Endodermal cell (in vitro differentiated cells): ENCODE measurements around the gene ARID4B. TPM values are rescaled to one million over a fixed set of nuclear protein-coding genes. Genes with fewer than 3 reads are reported as not detected.

Experiments used
- DNase-seq: peaks from one replicate; pipeline ENCODE4 v3.0.0-alpha.2; 2017
- H3K27ac ChIP-seq: 2 replicates; pipeline ENCODE4 v1.5.1; 2013; ENCODE audit warnings: mild to moderate bottlenecking, low read depth, low read length, moderate library complexity
- H3K27me3 ChIP-seq: 2 replicates; pipeline ENCODE4 v1.6.1; 2013; ENCODE audit warnings: mild to moderate bottlenecking, low read length, moderate library complexity; ENCODE audit not compliant: insufficient read depth, control insufficient read depth, poor library complexity, severe bottlenecking
- H3K36me3 ChIP-seq: 2 replicates; pipeline ENCODE4 v1.7.0; 2013; ENCODE audit warnings: mild to moderate bottlenecking, low read length, moderate library complexity; ENCODE audit not compliant: control insufficient read depth, insufficient read depth
- H3K4me1 ChIP-seq: one replicate; pipeline ENCODE4 v1.7.0; 2013; ENCODE audit warnings: low read length; ENCODE audit not compliant: control insufficient read depth, insufficient read depth
- H3K4me3 ChIP-seq: 2 replicates; pipeline ENCODE4 v1.5.1; 2013; ENCODE audit warnings: mild to moderate bottlenecking, low read length, moderate library complexity
- H3K9ac ChIP-seq: 2 replicates; pipeline ENCODE4 v1.6.1; 2013; ENCODE audit warnings: mild to moderate bottlenecking, low read length, moderate library complexity; ENCODE audit not compliant: poor library complexity, severe bottlenecking; ENCODE audit errors: extremely low read depth
- H3K9me3 ChIP-seq: 2 replicates; pipeline ENCODE4 v1.6.1; 2013; ENCODE audit warnings: mild to moderate bottlenecking, low read length, moderate library complexity; ENCODE audit not compliant: control insufficient read depth
- H3K27ac Mint-ChIP-seq: 2 replicates; pipeline ENCODE4 v1.8.0; 2020; ENCODE audit warnings: mixed read lengths
- H3K27me3 Mint-ChIP-seq: 2 replicates; pipeline ENCODE4 v1.8.0; 2021; ENCODE audit warnings: mild to moderate bottlenecking, mixed read lengths; ENCODE audit not compliant: insufficient read depth
- H3K36me3 Mint-ChIP-seq: 2 replicates; pipeline ENCODE4 v1.8.0; 2020; ENCODE audit warnings: low read depth, mixed read lengths
- H3K4me1 Mint-ChIP-seq: 2 replicates; pipeline ENCODE4 v1.8.0; 2020; ENCODE audit warnings: mixed read lengths
- H3K4me3 Mint-ChIP-seq: 2 replicates; pipeline ENCODE4 v1.8.0; 2020; ENCODE audit warnings: mild to moderate bottlenecking, moderate library complexity, mixed read lengths
- H3K9me3 Mint-ChIP-seq: 2 replicates; pipeline ENCODE4 v1.8.0; 2020; ENCODE audit warnings: mild to moderate bottlenecking, mixed read lengths
- WGBS, 2 experiments: methylation state at CpG; one replicate each; pipeline versions ENCODE4 v1.1.5 to v1.1.7; 2013; ENCODE audit warnings: missing lambda C conversion rate in 2 of 2, mixed read lengths in 1 of 2; ENCODE audit not compliant: insufficient coverage in 1 of 2, insufficient read length in 1 of 2; 5-methylcytosine and 5-hydroxymethylcytosine counted together
- total RNA-seq, 2 donors: library from RNA; stranded (reverse); fragmentation: NEBNext Ultra II Directional in 1 of 2; extraction: Animal tissue kit (Norgen Biotek cat#: 25700) in 1 of 2; gene quantifications; 2 replicates in 1 of 2; 3 replicates in 1 of 2; pipeline ENCODE4 v1.2.1, GENCODE V29; 2021
- TF ChIP-seq, protein P1 (sequence below): fragments of 200-600 bp; sonication (generic); conservative IDR thresholded peaks from 2 replicates; pipeline ENCODE4 v1.5.0; 2021; ENCODE audit warnings: antibody characterized with exemption, mild to moderate bottlenecking

Gene ARID4B
- total RNA-seq, 2 donors from 2014 or later: 40.6 to 43.1 TPM

DNA sequence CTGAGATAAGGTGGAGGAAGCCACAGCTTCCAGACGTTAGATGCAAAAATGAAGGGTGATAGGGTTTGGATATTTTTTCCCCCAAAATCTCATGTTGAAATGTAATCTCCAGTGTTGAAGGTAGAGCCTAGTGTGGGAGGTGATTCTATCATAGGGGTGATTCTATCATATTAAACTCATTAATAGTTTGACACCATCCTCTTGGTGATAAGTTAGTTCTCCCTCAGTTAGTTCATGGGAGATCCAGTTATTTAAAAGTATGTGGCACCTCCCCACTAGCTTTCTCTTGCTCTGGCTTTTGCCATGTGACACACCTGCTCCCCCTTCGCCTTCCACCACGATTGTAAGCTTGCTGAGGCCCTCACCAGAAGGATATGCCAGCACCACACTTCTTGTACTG, 30.9 kb upstream of the ARID4B start:
- no peaks in the 10 kb centered on the region for H3K36me3 ChIP-seq
- no peaks in the 10 kb centered on the region for H3K36me3 Mint-ChIP-seq
- H3K9me3 Mint-ChIP-seq: no peaks in the 10 kb centered on the region
- no peak overlapping the region for H3K9ac ChIP-seq
- H3K27ac ChIP-seq: no peak overlapping the region
- no peak for DNase-seq
- no peak overlapping the region for H3K4me3 ChIP-seq
- H3K4me3 Mint-ChIP-seq: no peak overlapping the region
- H3K27me3 ChIP-seq: no peaks in the 10 kb centered on the region
- H3K4me1 Mint-ChIP-seq: peaks cover 8% of the 10 kb centered on the region
- TF ChIP-seq, protein P1, sequence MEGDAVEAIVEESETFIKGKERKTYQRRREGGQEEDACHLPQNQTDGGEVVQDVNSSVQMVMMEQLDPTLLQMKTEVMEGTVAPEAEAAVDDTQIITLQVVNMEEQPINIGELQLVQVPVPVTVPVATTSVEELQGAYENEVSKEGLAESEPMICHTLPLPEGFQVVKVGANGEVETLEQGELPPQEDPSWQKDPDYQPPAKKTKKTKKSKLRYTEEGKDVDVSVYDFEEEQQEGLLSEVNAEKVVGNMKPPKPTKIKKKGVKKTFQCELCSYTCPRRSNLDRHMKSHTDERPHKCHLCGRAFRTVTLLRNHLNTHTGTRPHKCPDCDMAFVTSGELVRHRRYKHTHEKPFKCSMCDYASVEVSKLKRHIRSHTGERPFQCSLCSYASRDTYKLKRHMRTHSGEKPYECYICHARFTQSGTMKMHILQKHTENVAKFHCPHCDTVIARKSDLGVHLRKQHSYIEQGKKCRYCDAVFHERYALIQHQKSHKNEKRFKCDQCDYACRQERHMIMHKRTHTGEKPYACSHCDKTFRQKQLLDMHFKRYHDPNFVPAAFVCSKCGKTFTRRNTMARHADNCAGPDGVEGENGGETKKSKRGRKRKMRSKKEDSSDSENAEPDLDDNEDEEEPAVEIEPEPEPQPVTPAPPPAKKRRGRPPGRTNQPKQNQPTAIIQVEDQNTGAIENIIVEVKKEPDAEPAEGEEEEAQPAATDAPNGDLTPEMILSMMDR: no peak
- 80 to 95% methylated on average over 2 to 3 of the region's 3 CpGs for WGBS, 2 experiments
- no peaks in the 10 kb centered on the region for H3K27me3 Mint-ChIP-seq
- no peaks in the 10 kb centered on the region for H3K9me3 ChIP-seq
- H3K27ac Mint-ChIP-seq: no peak overlapping the region
- H3K4me1 ChIP-seq: no peaks in the 10 kb centered on the region

DNA sequence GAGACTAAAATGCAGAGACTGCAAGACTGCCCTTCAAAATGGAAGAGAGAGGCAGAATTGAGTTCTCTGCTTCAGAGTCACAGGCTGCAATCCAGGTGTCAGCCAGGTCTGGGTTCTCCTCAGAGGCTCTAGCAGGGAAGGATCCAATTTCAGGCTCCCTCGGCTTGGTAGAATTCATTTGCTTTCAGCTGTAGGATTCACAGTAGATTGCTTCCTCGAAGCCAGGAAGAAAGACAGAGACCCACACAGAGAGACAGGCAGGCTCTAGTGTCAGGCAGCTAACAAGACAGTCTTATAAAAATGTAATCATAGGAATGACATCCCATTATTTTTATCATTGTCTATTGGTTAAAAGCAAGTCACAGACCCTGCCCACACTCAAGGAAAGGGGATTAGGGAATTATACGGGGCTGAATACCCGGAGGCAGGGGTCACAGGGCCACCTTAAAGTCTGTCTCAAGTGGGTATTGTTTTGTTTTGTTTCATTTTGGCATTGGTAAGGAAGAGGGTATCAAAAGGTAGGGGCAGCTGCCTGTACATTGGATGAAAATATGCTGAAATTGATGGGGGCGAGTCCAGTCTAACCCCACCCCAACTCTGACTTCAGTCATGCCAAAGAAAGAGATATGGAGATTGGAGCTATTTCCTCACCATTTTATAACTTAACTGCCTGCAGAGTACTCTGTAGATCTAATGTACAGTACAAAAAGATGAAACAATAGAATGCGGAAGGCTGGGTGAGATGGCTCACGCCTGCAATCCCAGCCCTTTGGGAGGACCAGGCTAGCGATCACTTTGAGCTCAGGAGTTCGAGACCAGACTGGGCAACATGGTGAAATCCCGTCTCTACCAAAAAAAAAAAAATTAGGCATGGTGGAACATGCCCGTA, 29.8 kb upstream of the ARID4B start:
- no peak overlapping the region for H3K4me3 ChIP-seq
- peaks cover 8% of the 10 kb centered on the region for H3K4me1 Mint-ChIP-seq
- H3K4me3 Mint-ChIP-seq: no peak overlapping the region
- H3K36me3 Mint-ChIP-seq: no peaks in the 10 kb centered on the region
- no peak overlapping the region for H3K9ac ChIP-seq
- 81 to 82% methylated on average over 8 to 11 of the region's 11 CpGs for WGBS, 2 experiments
- no peak overlapping the region for H3K27ac Mint-ChIP-seq
- no peaks in the 10 kb centered on the region for H3K9me3 ChIP-seq
- peak; percentile 76 for DNase-seq
- TF ChIP-seq, protein P1: no peak
- no peaks in the 10 kb centered on the region for H3K4me1 ChIP-seq
- no peak overlapping the region for H3K27ac ChIP-seq
- H3K36me3 ChIP-seq: no peaks in the 10 kb centered on the region
- H3K27me3 ChIP-seq: no peaks in the 10 kb centered on the region
- H3K9me3 Mint-ChIP-seq: no peaks in the 10 kb centered on the region
- no peaks in the 10 kb centered on the region for H3K27me3 Mint-ChIP-seq

DNA sequence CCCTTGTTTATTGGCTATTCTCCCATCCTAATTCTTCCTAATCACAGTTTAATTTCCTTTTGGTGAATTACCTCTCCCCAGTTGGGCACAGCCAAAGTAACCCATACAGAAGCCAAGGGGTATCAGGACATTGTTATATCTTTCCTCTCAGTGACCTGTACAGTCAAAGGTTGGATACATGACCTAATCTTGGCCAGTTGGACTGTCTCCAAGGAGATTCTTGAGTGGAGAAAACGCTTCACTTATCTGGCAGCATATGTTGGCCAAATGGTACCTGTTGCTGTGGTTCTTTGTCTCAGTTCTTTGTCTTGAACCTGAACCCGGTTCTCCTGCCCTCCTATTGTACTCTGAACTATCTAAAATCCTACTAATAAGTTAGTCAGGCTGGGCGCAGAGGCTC, 23.9 kb upstream of the ARID4B start:
- Histone ChIP-seq H3K9ac (no peak overlapping the region), H3K36me3 (no peaks in the 10 kb centered on the region), H3K27ac (no peak overlapping the region), H3K4me1 (no peaks in the 10 kb centered on the region), H3K9me3 (no peaks in the 10 kb centered on the region), H3K4me3 (no peak overlapping the region), H3K27me3 (no peaks in the 10 kb centered on the region)
- Mint-ChIP-seq H3K36me3 (peaks cover 2% of the 10 kb centered on the region), H3K27me3 (no peaks in the 10 kb centered on the region), H3K9me3 (peaks cover 3% of the 10 kb centered on the region), H3K27ac (no peak overlapping the region), H3K4me3 (no peak overlapping the region), H3K4me1 (peaks cover 8% of the 10 kb centered on the region)
- TF ChIP-seq, protein P1: no peak
- 73 to 84% methylated on average over 3 of the region's 3 CpGs for WGBS, 2 experiments
- DNase-seq: no peak
